ENCODE results near the gene CORO7. TPM values are rescaled to one million over a fixed set of nuclear protein-coding genes. Genes with fewer than 3 reads are reported as not detected.
A peak's percentile ranks its signal among the peaks of the same experiment; 100 is the strongest.

Gene CORO7
- total RNA-seq, result 10 to 100 TPM in 5 of 9 donors, 1 to 10 TPM in 4; 7.2 to 39.7 (median 10.1) TPM
- polyA plus RNA-seq, result 10 to 100 TPM in 1 of 2 donors, 1 to 10 TPM in 1; 9.7 to 12.8 TPM
- long read RNA-seq, donor 1, partial matches to known transcripts, result 1 of 5 reads
- long read RNA-seq, donor 1, other reads (novel, unspliced or antisense), result 4 of 5 reads
- long read RNA-seq, donor 2, transcript CORO7-201 (28 exons, 3,540 nt), result major isoform, 8 of 17 reads
- long read RNA-seq, donor 2, partial matches to known transcripts, result 3 of 17 reads
- long read RNA-seq, donor 2, other reads (novel, unspliced or antisense), result 5 of 17 reads
- long read RNA-seq, donor 3, partial matches to known transcripts, result 3 of 9 reads
- long read RNA-seq, donor 3, other reads (novel, unspliced or antisense), result 4 of 9 reads

GRCh38 chr16:4416200-4417032 lies at the start of gene CORO7:
Gene CORO7, minus strand, starts transcription at chr16:4416596. Its CDS starts 78 bp downstream, at chr16:4416518.
- ATAC-seq, result peak; percentile 89 to 97 (median 96)
- intact Hi-C loops (cut with DNase I), result no loop called here
- TF ChIP-seq POLR2A (IDR thresholded peaks at IDR 0.05), result peak in 1 of 2 donors; percentile 79
- TF ChIP-seq CTCF (IDR thresholded peaks at IDR 0.05), result peak in 1 of 12 donors; percentile 4
- WGBS, 4 donors, result 0 to 1% (median 1%) methylated on average over 41 to 92 of the region's 92 CpGs
- Histone ChIP-seq H3K4me1 (peaks cover 0 to 66% (median 18%) of the 10 kb centered on the region in 12 donors), H3K36me3 (peaks cover 0 to 19% (median 3%) of the 10 kb centered on the region in 9 donors), H3K9me3 (no peaks in the 10 kb centered on the region), H3K27ac (peak within 1 kb of the TSS; percentile 59 to 96 (median 82)), H3K4me3 (peak within 1 kb of the TSS; percentile 72 to 99 (median 96)), H3K27me3 (no peaks in the 10 kb centered on the region)
- peak; percentile 98 to 99 (median 98) for DNase-seq

GRCh38 chr16:4463522-4464163 lies 47.2 kb upstream of the CORO7 start:
- 80 to 83% (median 82%) methylated on average over 19 to 22 of the region's 22 CpGs for WGBS, 4 donors
- H3K36me3 ChIP-seq, result peaks cover 0 to 79% (median 31%) of the 10 kb centered on the region in 9 donors
- ATAC-seq, result no peak
- TF ChIP-seq POLR2A (IDR thresholded peaks at IDR 0.05) (no peak), CTCF (IDR thresholded peaks at IDR 0.05) (no peak)
- intact Hi-C loops (cut with DNase I), result no loop called here
- H3K27me3 ChIP-seq, result no peaks in the 10 kb centered on the region
- H3K4me1 ChIP-seq, result peaks cover 0 to 20% (median 4%) of the 10 kb centered on the region in 12 donors
- no peak overlapping the region for H3K4me3 ChIP-seq
- peak overlapping the region in 3 of 12 donors; percentile 14 to 90 (median 34) for H3K27ac ChIP-seq
- no peak for DNase-seq
- H3K9me3 ChIP-seq, result no peaks in the 10 kb centered on the region

- no peak overlapping the region for H3K27ac ChIP-seq
- intact Hi-C loops (cut with DNase I), result no loop called here
- H3K36me3 ChIP-seq, result peaks cover 0 to 82% (median 52%) of the 10 kb centered on the region in 9 donors
- WGBS, 4 donors, result 81 to 87% (median 85%) methylated on average over 17 to 27 of the region's 27 CpGs
- H3K27me3 ChIP-seq, result no peaks in the 10 kb centered on the region
- no peak for ATAC-seq
- DNase-seq, result no peak
- H3K9me3 ChIP-seq, result no peaks in the 10 kb centered on the region
- no peak for TF ChIP-seq POLR2A (IDR thresholded peaks at IDR 0.05)
- TF ChIP-seq CTCF (IDR thresholded peaks at IDR 0.05), result no peak
- H3K4me3 ChIP-seq, result no peak overlapping the region
- peaks cover 0 to 21% (median 1%) of the 10 kb centered on the region in 12 donors for H3K4me1 ChIP-seq
Observed at GRCh38 chr16:4461250-4462085, 45.1 kb upstream of the CORO7 start.
